Fibroblast of the aortic adventitia (primary cell): ENCODE data around the gene PTCD2. TPM values are rescaled to one million over a fixed set of nuclear protein-coding genes. Genes with fewer than 3 reads are reported as not detected.

Source experiments
- DNase-seq: peaks from one replicate; pipeline ENCODE4 v3.0.0-alpha.2; 2010; ENCODE audit warnings: low read depth
- H3K4me3 ChIP-seq: 2 replicates; pipeline ENCODE4 v1.5.1; 2011; ENCODE audit warnings: low read depth, mild to moderate bottlenecking, control low read depth, low read length, moderate library complexity
- CTCF ChIP-seq: IDR thresholded peaks from 2 replicates; pipeline ENCODE4 v1.5.1; 2011; ENCODE audit warnings: mild to moderate bottlenecking, low read length, control low read depth, inconsistent platforms; ENCODE audit not compliant: insufficient read depth
- total RNA-seq: library from RNA; depleted of rRNA; stranded (reverse); fragments of >200 nt; gene quantifications from 2 replicates; pipeline ENCODE4 v1.2.3, GENCODE V29; 2012; ENCODE audit warnings: low replicate concordance

PTCD2 gene
- total RNA-seq, 1 donor = 13.6 TPM

- no peak for DNase-seq
- no peak for TF ChIP-seq CTCF
- H3K4me3 ChIP-seq = no peak overlapping the region
Observed at GRCh38 chr5:72374844-72375243, 54.7 kb downstream of the PTCD2 start.

GRCh38 chr5:72376381-72376780 is 56.2 kb downstream of the PTCD2 start:
- no peak for TF ChIP-seq CTCF
- H3K4me3 ChIP-seq = no peak overlapping the region
- no peak for DNase-seq

GRCh38 chr5:72377910-72378638 is 57.9 kb downstream of the PTCD2 start:
- no peak for TF ChIP-seq CTCF
- DNase-seq = peak; percentile 81
- no peak overlapping the region for H3K4me3 ChIP-seq

- H3K4me3 ChIP-seq = no peak overlapping the region
- no peak for TF ChIP-seq CTCF
- peak; percentile 92 for DNase-seq
Observed at GRCh38 chr5:72378639-72379289, 58.6 kb downstream of the PTCD2 start.

GRCh38 chr5:72379936-72380335 is 59.8 kb downstream of the PTCD2 start:
- H3K4me3 ChIP-seq = no peak overlapping the region
- no peak for DNase-seq
- TF ChIP-seq CTCF = no peak

- no peak for DNase-seq
- TF ChIP-seq CTCF = no peak
Observed at GRCh38 chr5:72380492-72381274, 60.5 kb downstream of the PTCD2 start.

More at GRCh38 chr5:72380492-72381274, 60.5 kb downstream of the PTCD2 start:
- no peak overlapping the region for H3K4me3 ChIP-seq
